Measurements from ENCODE around the gene MAGI1.

The MAGI1 gene

GRCh38 chr3:65354880-65355279 is 683.8 kb downstream of the MAGI1 start:
- H3K4me2 ChIP-seq = no peak overlapping the region
- no peaks in the 10 kb centered on the region for H4K20me1 ChIP-seq (ENCODE audit: insufficient read depth)
- no peak overlapping the region for H3K27ac ChIP-seq
- no peaks in the 10 kb centered on the region for H3K4me1 ChIP-seq (ENCODE audit: low read depth, poor library complexity, severe bottlenecking)
- H2AFZ ChIP-seq (ENCODE audit: low read depth) = no peak overlapping the region
- H3K4me3 ChIP-seq (IDR thresholded peaks at IDR 0.05; ENCODE audit: insufficient read depth, low read depth, low read length) = no peak overlapping the region
- no peaks in the 10 kb centered on the region for H3K27me3 ChIP-seq (ENCODE audit: insufficient read depth, low read depth)
- TF ChIP-seq CTCF (conservative IDR thresholded peaks at IDR 0.05; ENCODE audit: low read depth, low read length) = no peak
- H3K79me2 ChIP-seq (ENCODE audit: insufficient read depth, low read depth) = no peaks in the 10 kb centered on the region
- H3K9ac ChIP-seq = no peak overlapping the region
- no peaks in the 10 kb centered on the region for H3K36me3 ChIP-seq (ENCODE audit: insufficient read depth)

- H2AFZ ChIP-seq (ENCODE audit: low read depth) = no peak overlapping the region
- no peaks in the 10 kb centered on the region for H3K36me3 ChIP-seq (ENCODE audit: insufficient read depth)
- H3K9ac ChIP-seq = no peak overlapping the region
- no peak overlapping the region for H3K4me2 ChIP-seq
- no peaks in the 10 kb centered on the region for H3K79me2 ChIP-seq (ENCODE audit: insufficient read depth, low read depth)
- no peaks in the 10 kb centered on the region for H3K4me1 ChIP-seq (ENCODE audit: low read depth, poor library complexity, severe bottlenecking)
- no peak for TF ChIP-seq CTCF (conservative IDR thresholded peaks at IDR 0.05; ENCODE audit: low read depth, low read length)
- H3K27me3 ChIP-seq (ENCODE audit: insufficient read depth, low read depth) = no peaks in the 10 kb centered on the region
- H3K27ac ChIP-seq = no peak overlapping the region
- no peaks in the 10 kb centered on the region for H4K20me1 ChIP-seq (ENCODE audit: insufficient read depth)
- H3K4me3 ChIP-seq (IDR thresholded peaks at IDR 0.05; ENCODE audit: insufficient read depth, low read depth, low read length) = no peak overlapping the region
Measured at GRCh38 chr3:65352951-65353350, 685.8 kb downstream of the MAGI1 start.

DNA sequence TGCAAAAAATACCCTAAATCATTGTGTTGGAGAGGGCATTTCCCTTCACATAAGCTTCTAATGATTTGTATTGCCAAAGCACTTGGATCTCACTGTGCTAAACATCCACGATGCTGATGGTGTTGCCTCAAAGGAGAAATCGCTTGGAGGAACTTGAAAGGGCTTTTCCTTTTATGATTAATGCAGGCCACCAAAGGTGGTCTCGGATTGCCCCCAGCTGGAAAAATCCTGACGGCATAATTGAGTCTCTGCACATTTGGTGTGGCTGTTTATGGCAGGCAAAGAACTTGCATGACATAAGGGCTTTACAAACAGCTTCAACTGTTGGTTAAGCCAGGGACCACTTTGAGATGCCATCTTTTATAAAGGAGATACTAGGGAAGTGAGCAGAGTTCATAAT is 687.0 kb downstream of the MAGI1 start:
- TF ChIP-seq CTCF (conservative IDR thresholded peaks at IDR 0.05; ENCODE audit: low read depth, low read length) = no peak
- Histone ChIP-seq H3K9ac (no peak overlapping the region), H3K79me2 (ENCODE audit: insufficient read depth, low read depth) (no peaks in the 10 kb centered on the region), H4K20me1 (ENCODE audit: insufficient read depth) (no peaks in the 10 kb centered on the region), H3K36me3 (ENCODE audit: insufficient read depth) (no peaks in the 10 kb centered on the region), H3K27me3 (ENCODE audit: insufficient read depth, low read depth) (no peaks in the 10 kb centered on the region), H3K4me3 (IDR thresholded peaks at IDR 0.05; ENCODE audit: insufficient read depth, low read depth, low read length) (no peak overlapping the region), H3K27ac (no peak overlapping the region), H3K4me2 (no peak overlapping the region), H3K4me1 (ENCODE audit: low read depth, poor library complexity, severe bottlenecking) (no peaks in the 10 kb centered on the region), H2AFZ (ENCODE audit: low read depth) (no peak overlapping the region)

- Histone ChIP-seq H3K27me3 (ENCODE audit: insufficient read depth, low read depth) (no peaks in the 10 kb centered on the region), H3K36me3 (ENCODE audit: insufficient read depth) (no peaks in the 10 kb centered on the region), H3K4me3 (IDR thresholded peaks at IDR 0.05; ENCODE audit: insufficient read depth, low read depth, low read length) (no peak overlapping the region), H3K27ac (no peak overlapping the region), H3K4me2 (no peak overlapping the region), H2AFZ (ENCODE audit: low read depth) (no peak overlapping the region), H4K20me1 (ENCODE audit: insufficient read depth) (no peaks in the 10 kb centered on the region), H3K4me1 (ENCODE audit: low read depth, poor library complexity, severe bottlenecking) (no peaks in the 10 kb centered on the region), H3K79me2 (ENCODE audit: insufficient read depth, low read depth) (no peaks in the 10 kb centered on the region), H3K9ac (no peak overlapping the region)
- no peak for TF ChIP-seq CTCF (conservative IDR thresholded peaks at IDR 0.05; ENCODE audit: low read depth, low read length)
Measured at GRCh38 chr3:65350801-65351476, 687.8 kb downstream of the MAGI1 start.
